Subcutaneous adipose tissue (tissue), 4 donors: ENCODE measurements around the gene ASPSCR1. TPM values are rescaled to one million over a fixed set of nuclear protein-coding genes. Genes with fewer than 3 reads are reported as not detected.

Experiments used
- total RNA-seq, 4 donors: library from RNA; depleted of rRNA; stranded (reverse); fragments of >200 nt; gene quantifications; one replicate each; pipeline ENCODE4 v1.1.0, GENCODE V29; 2016
- TF ChIP-seq, protein P1 (sequence below): fragments of 450-650 bp; IDR thresholded peaks from one replicate; pipeline ENCODE4 v1.5.1; 2016; ENCODE audit warnings: low read depth, mild to moderate bottlenecking, control low read depth, antibody characterized with exemption, moderate library complexity

Gene ASPSCR1
- total RNA-seq, 4 donors from 2014 or later: 8.2 to 30.1 (median 18.1) TPM

- TF ChIP-seq, protein P1, sequence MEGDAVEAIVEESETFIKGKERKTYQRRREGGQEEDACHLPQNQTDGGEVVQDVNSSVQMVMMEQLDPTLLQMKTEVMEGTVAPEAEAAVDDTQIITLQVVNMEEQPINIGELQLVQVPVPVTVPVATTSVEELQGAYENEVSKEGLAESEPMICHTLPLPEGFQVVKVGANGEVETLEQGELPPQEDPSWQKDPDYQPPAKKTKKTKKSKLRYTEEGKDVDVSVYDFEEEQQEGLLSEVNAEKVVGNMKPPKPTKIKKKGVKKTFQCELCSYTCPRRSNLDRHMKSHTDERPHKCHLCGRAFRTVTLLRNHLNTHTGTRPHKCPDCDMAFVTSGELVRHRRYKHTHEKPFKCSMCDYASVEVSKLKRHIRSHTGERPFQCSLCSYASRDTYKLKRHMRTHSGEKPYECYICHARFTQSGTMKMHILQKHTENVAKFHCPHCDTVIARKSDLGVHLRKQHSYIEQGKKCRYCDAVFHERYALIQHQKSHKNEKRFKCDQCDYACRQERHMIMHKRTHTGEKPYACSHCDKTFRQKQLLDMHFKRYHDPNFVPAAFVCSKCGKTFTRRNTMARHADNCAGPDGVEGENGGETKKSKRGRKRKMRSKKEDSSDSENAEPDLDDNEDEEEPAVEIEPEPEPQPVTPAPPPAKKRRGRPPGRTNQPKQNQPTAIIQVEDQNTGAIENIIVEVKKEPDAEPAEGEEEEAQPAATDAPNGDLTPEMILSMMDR: no peak
These were observed 22.3 kb upstream of the ASPSCR1 start for GRCh38 chr17:81955058-81955681.

GRCh38 chr17:81955756-81956544 lies 21.5 kb upstream of the ASPSCR1 start:
- TF ChIP-seq, protein P1: no peak

- TF ChIP-seq, protein P1: no peak
These were observed 20.5 kb upstream of the ASPSCR1 start for GRCh38 chr17:81956607-81957589.

- TF ChIP-seq, protein P1: no peak
These were observed 19.6 kb upstream of the ASPSCR1 start for GRCh38 chr17:81957691-81958432.

DNA sequence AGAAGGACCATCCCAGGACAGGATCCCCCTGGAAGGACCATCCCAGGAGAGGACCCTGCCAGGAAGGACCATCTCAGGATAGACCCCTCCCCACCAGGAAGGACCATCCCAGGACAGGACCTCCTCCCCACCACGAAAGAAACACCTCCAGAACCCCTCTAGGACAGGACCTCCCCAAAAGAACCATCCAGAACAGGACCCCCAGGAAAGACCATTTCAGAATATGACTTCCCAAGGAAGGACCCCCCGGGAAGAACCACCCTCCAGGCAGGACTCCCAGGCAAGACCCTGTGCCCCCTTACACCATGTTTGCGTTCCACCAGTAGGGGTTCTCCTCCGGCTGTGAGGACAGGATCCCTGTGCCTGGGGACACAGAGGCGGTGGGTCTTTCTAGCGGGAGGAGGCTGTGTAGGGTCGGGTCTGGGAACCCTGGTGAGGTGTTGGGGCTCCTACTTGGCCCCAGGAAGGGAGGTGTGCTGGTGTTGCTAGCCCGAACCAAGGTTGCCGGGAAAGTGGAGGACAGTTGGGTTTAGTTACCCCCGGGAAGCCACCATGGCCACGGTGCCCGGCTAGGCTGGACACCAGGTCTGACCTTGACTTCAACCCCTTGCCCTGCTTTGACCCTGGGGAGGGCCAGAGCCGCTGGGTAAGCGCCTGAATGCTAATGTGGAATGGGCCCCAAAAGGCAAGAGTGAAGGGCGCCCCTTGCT lies 18.6 kb upstream of the ASPSCR1 start:
- TF ChIP-seq, protein P1: no peak

GRCh38 chr17:81959362-81960129 lies 17.9 kb upstream of the ASPSCR1 start:
- TF ChIP-seq, protein P1: no peak
